Activated CD4-positive, alpha-beta T cell treated with anti-CD3 and anti-CD28 coated beads, Interleukin-2, amount 10 ng/mL, durations not matched to agents 7 days and 5 days (primary cell): Measurements from ENCODE around the gene THEM5. TPM values are rescaled to one million over a fixed set of nuclear protein-coding genes. Genes with fewer than 3 reads are reported as not detected.
A peak's percentile ranks its signal among the peaks of the same experiment; 100 is the strongest.
"Not testable (repeated sequence)": the region's sequence is repeated elsewhere in the genome, so short reads cannot be mapped to it uniquely, and the experiment has no call there.

Source experiments
- CTCF ChIA-PET: fragments of 350-600 bp; sonication (Branson Sonifier 250); formaldehyde crosslinking; loops from one replicate; lab custom pipeline; 2021; ENCODE audit warnings: antibody characterized with exemption; lab: Charles Lee
- POLR2A ChIA-PET: fragments of 350-600 bp; sonication (Branson Sonifier 250); formaldehyde crosslinking; loops from one replicate; lab custom pipeline; 2021; ENCODE audit warnings: antibody characterized with exemption; lab: Charles Lee
- DNase-seq: peaks from one replicate; pipeline ENCODE4 v3.0.0-alpha.2; 2020
- H3K27ac Mint-ChIP-seq: one replicate; pipeline ENCODE4 v1.8.0; 2021; ENCODE audit warnings: mild to moderate bottlenecking, moderate library complexity, mixed read lengths
- H3K27me3 Mint-ChIP-seq: one replicate; pipeline ENCODE4 v1.8.0; 2021; ENCODE audit warnings: mixed read lengths
- H3K36me3 Mint-ChIP-seq: one replicate; pipeline ENCODE4 v1.8.0; 2021; ENCODE audit warnings: low read depth, mixed read lengths
- H3K4me1 Mint-ChIP-seq: one replicate; pipeline ENCODE4 v1.8.0; 2021; ENCODE audit warnings: mixed read lengths
- H3K4me3 Mint-ChIP-seq: one replicate; pipeline ENCODE4 v1.8.0; 2021; ENCODE audit warnings: mild to moderate bottlenecking, moderate library complexity, mixed read lengths
- H3K9me3 Mint-ChIP-seq: one replicate; pipeline ENCODE4 v1.8.0; 2021; ENCODE audit warnings: mixed read lengths
- total RNA-seq, 2 experiments: library from RNA; stranded (reverse); gene quantifications; one replicate each; pipeline ENCODE4 v1.2.3, GENCODE V29; 2021

The THEM5 gene
- total RNA-seq, 2 experiments from 2014 or later: not detected

GRCh38 chr1:151862604-151863003, 9.1 kb upstream of the THEM5 start:
- H3K36me3 Mint-ChIP-seq: no peaks in the 10 kb centered on the region
- H3K27ac Mint-ChIP-seq: no peak overlapping the region
- no peaks in the 10 kb centered on the region for H3K27me3 Mint-ChIP-seq
- POLR2A ChIA-PET: no interaction called here
- DNase-seq: no peak
- no peaks in the 10 kb centered on the region for H3K9me3 Mint-ChIP-seq
- CTCF ChIA-PET: interaction anchor here (1.2 kb wide), 1 partner anchor 73 kb away, joined by 3 read pairs; no protein-coding TSS in a partner anchor
- peaks cover 4% of the 10 kb centered on the region for H3K4me1 Mint-ChIP-seq
- no peak overlapping the region for H3K4me3 Mint-ChIP-seq

- H3K9me3 Mint-ChIP-seq: no peaks in the 10 kb centered on the region
- peaks cover 4% of the 10 kb centered on the region for H3K4me1 Mint-ChIP-seq
- ChIA-PET POLR2A (interaction anchor here (0.6 kb wide), 1 partner anchor 405 kb away, joined by 6 read pairs; no protein-coding TSS in a partner anchor), CTCF (interaction anchor here (0.6 to 6.2 kb wide), 3 partner anchors 13 to 15 kb away, joined by 5 to 39 read pairs (median 6); no protein-coding TSS in a partner anchor)
- H3K36me3 Mint-ChIP-seq: no peaks in the 10 kb centered on the region
- H3K27me3 Mint-ChIP-seq: no peaks in the 10 kb centered on the region
- no peak overlapping the region for H3K27ac Mint-ChIP-seq
- H3K4me3 Mint-ChIP-seq: no peak overlapping the region
- DNase-seq: no peak
Observed at GRCh38 chr1:151860504-151861187, 7.1 kb upstream of the THEM5 start.

- no peaks in the 10 kb centered on the region for H3K36me3 Mint-ChIP-seq
- H3K9me3 Mint-ChIP-seq: no peaks in the 10 kb centered on the region
- H3K4me3 Mint-ChIP-seq: no peak overlapping the region
- peaks cover 4% of the 10 kb centered on the region for H3K4me1 Mint-ChIP-seq
- DNase-seq: no peak
- no peaks in the 10 kb centered on the region for H3K27me3 Mint-ChIP-seq
- ChIA-PET POLR2A (interaction anchor here (0.6 kb wide), 1 partner anchor 405 kb away, joined by 6 read pairs; no protein-coding TSS in a partner anchor), CTCF (interaction anchor here (0.8 to 6.2 kb wide), 4 partner anchors 13 to 40 kb away, joined by 3 to 39 read pairs (median 4); no protein-coding TSS in a partner anchor)
- peak overlapping the region; percentile 60 for H3K27ac Mint-ChIP-seq
Observed at GRCh38 chr1:151859891-151860293, 6.4 kb upstream of the THEM5 start.

- Mint-ChIP-seq H3K9me3 (no peaks in the 10 kb centered on the region), H3K4me1 (peaks cover 4% of the 10 kb centered on the region), H3K36me3 (no peaks in the 10 kb centered on the region), H3K27ac (no peak overlapping the region), H3K4me3 (no peak overlapping the region), H3K27me3 (no peaks in the 10 kb centered on the region)
- DNase-seq: no peak
- CTCF ChIA-PET: interaction anchor here (0.8 to 6.2 kb wide), 9 partner anchors 12 to 143 kb away, joined by 3 to 39 read pairs (median 4); partner anchors contain the start of gene C2CD4D
- POLR2A ChIA-PET: no interaction called here
Observed at GRCh38 chr1:151858886-151859665, 5.6 kb upstream of the THEM5 start.

GRCh38 chr1:151858030-151858746, 4.7 kb upstream of the THEM5 start:
- CTCF ChIA-PET: interaction anchor here (1.2 to 6.2 kb wide), 6 partner anchors 11 to 144 kb away, joined by 3 to 39 read pairs (median 4); partner anchors contain the start of gene C2CD4D

GRCh38 chr1:151855933-151856332, 2.4 kb upstream of the THEM5 start:
- POLR2A ChIA-PET: no interaction called here
- no peak for DNase-seq
- no peak overlapping the region for H3K4me3 Mint-ChIP-seq
- H3K9me3 Mint-ChIP-seq: no peaks in the 10 kb centered on the region
- CTCF ChIA-PET: interaction anchor here (6.2 kb wide), 1 partner anchor 9 kb away, joined by 39 read pairs; no protein-coding TSS in a partner anchor
- H3K27me3 Mint-ChIP-seq: no peaks in the 10 kb centered on the region
- no peaks in the 10 kb centered on the region for H3K36me3 Mint-ChIP-seq
- H3K4me1 Mint-ChIP-seq: peaks cover 4% of the 10 kb centered on the region
- H3K27ac Mint-ChIP-seq: no peak overlapping the region

More at GRCh38 chr1:151858030-151858746, 4.7 kb upstream of the THEM5 start:
- Mint-ChIP-seq H3K4me1 (peaks cover 4% of the 10 kb centered on the region), H3K27me3 (no peaks in the 10 kb centered on the region), H3K27ac (no peak overlapping the region), H3K36me3 (no peaks in the 10 kb centered on the region), H3K9me3 (no peaks in the 10 kb centered on the region), H3K4me3 (no peak overlapping the region)
- POLR2A ChIA-PET: interaction anchor here (0.6 kb wide), 1 partner anchor 96 kb away, joined by 3 read pairs; no protein-coding TSS in a partner anchor
- DNase-seq: no peak

- H3K27me3 Mint-ChIP-seq, H3K4me1 Mint-ChIP-seq, H3K4me3 Mint-ChIP-seq, POLR2A ChIA-PET, H3K36me3 Mint-ChIP-seq, DNase-seq, H3K27ac Mint-ChIP-seq, H3K9me3 Mint-ChIP-seq: not testable (repeated sequence)
- CTCF ChIA-PET: interaction anchor here (6.2 kb wide), 1 partner anchor 9 kb away, joined by 39 read pairs; no protein-coding TSS in a partner anchor
Observed at GRCh38 chr1:151855516-151855915, 2.0 kb upstream of the THEM5 start.

GRCh38 chr1:151854658-151855057, 1.1 kb upstream of the THEM5 start:
- H3K27ac Mint-ChIP-seq: no peak overlapping the region
- H3K4me3 Mint-ChIP-seq: no peak overlapping the region
- H3K36me3 Mint-ChIP-seq: no peaks in the 10 kb centered on the region
- no peak for DNase-seq
- H3K27me3 Mint-ChIP-seq: no peaks in the 10 kb centered on the region
- ChIA-PET POLR2A (no interaction called here), CTCF (interaction anchor here (1.4 kb wide), 1 partner anchor 250 kb away, joined by 3 read pairs; no protein-coding TSS in a partner anchor)
- peaks cover 3% of the 10 kb centered on the region for H3K4me1 Mint-ChIP-seq
- H3K9me3 Mint-ChIP-seq: no peaks in the 10 kb centered on the region

GRCh38 chr1:151852733-151853132, 779 bp downstream of the THEM5 start:
- POLR2A ChIA-PET: no interaction called here
- H3K27ac Mint-ChIP-seq: no peak overlapping the region
- H3K4me1 Mint-ChIP-seq: peaks cover 7% of the 10 kb centered on the region
- CTCF ChIA-PET: interaction anchor here (0.9 to 1.8 kb wide), 3 partner anchors 14 to 46 kb away, joined by 3 to 4 read pairs (median 3); no protein-coding TSS in a partner anchor
- H3K36me3 Mint-ChIP-seq: no peaks in the 10 kb centered on the region
- DNase-seq: no peak
- H3K4me3 Mint-ChIP-seq: no peak overlapping the region
- no peaks in the 10 kb centered on the region for H3K27me3 Mint-ChIP-seq
- no peaks in the 10 kb centered on the region for H3K9me3 Mint-ChIP-seq

GRCh38 chr1:151851886-151852285, 1.6 kb downstream of the THEM5 start:
- H3K36me3 Mint-ChIP-seq: no peaks in the 10 kb centered on the region
- peaks cover 9% of the 10 kb centered on the region for H3K4me1 Mint-ChIP-seq
- ChIA-PET POLR2A (no interaction called here), CTCF (interaction anchor here (0.7 to 1.8 kb wide), 3 partner anchors 15 to 165 kb away, joined by 3 to 4 read pairs (median 3); no protein-coding TSS in a partner anchor)
- DNase-seq: no peak
- no peaks in the 10 kb centered on the region for H3K27me3 Mint-ChIP-seq
- no peak overlapping the region for H3K4me3 Mint-ChIP-seq
- H3K27ac Mint-ChIP-seq: no peak overlapping the region
- no peaks in the 10 kb centered on the region for H3K9me3 Mint-ChIP-seq

- DNase-seq: no peak
- POLR2A ChIA-PET: no interaction called here
- no peaks in the 10 kb centered on the region for H3K27me3 Mint-ChIP-seq
- H3K9me3 Mint-ChIP-seq: no peaks in the 10 kb centered on the region
- peaks cover 3% of the 10 kb centered on the region for H3K36me3 Mint-ChIP-seq
- peaks cover 20% of the 10 kb centered on the region for H3K4me1 Mint-ChIP-seq
- no peak overlapping the region for H3K27ac Mint-ChIP-seq
- H3K4me3 Mint-ChIP-seq: no peak overlapping the region
- CTCF ChIA-PET: interaction anchor here (6.5 kb wide), 1 partner anchor 9 kb away, joined by 39 read pairs; no protein-coding TSS in a partner anchor
Observed at GRCh38 chr1:151849871-151850270, 3.6 kb downstream of the THEM5 start.

- DNase-seq: no peak
- Mint-ChIP-seq H3K27ac (no peak overlapping the region), H3K9me3 (no peaks in the 10 kb centered on the region), H3K36me3 (peaks cover 5% of the 10 kb centered on the region), H3K4me1 (peaks cover 22% of the 10 kb centered on the region), H3K4me3 (no peak overlapping the region), H3K27me3 (no peaks in the 10 kb centered on the region)
- CTCF ChIA-PET: interaction anchor here (0.7 to 6.5 kb wide), 4 partner anchors 9 to 271 kb away, joined by 3 to 39 read pairs (median 3); partner anchors contain the start of gene C2CD4D
- POLR2A ChIA-PET: no interaction called here
Observed at GRCh38 chr1:151849126-151849525, 4.4 kb downstream of the THEM5 start.
